CD4-positive, alpha-beta T cell (primary cell): Measurements from ENCODE around the gene CENPQ. TPM values are rescaled to one million over a fixed set of nuclear protein-coding genes. Genes with fewer than 3 reads are reported as not detected.

Experiments used
- ATAC-seq: fragments of 200-7000 bp; cut with Tn5 transposase; one replicate; pipeline ENCODE4 v1.10.0; 2022; ENCODE audit warnings: mild to moderate bottlenecking; ENCODE audit not compliant: poor library complexity
- CTCF ChIA-PET: fragments of 350-600 bp; sonication (Branson Sonifier 250); formaldehyde crosslinking; loops from one replicate; lab custom pipeline; 2021; ENCODE audit warnings: antibody characterized with exemption, inconsistent platforms; lab: Charles Lee
- POLR2A ChIA-PET: fragments of 350-600 bp; sonication (Branson Sonifier 250); formaldehyde crosslinking; loops from one replicate; lab custom pipeline; 2021; ENCODE audit warnings: antibody characterized with exemption, inconsistent platforms; lab: Charles Lee
- DNase-seq, 14 experiments: peaks; one replicate each; pipeline ENCODE4 v3.0.0-alpha.2; 2013 to 2020; ENCODE audit warnings: mixed read lengths in 2 of 14
- H3K27ac ChIP-seq, 2 donors: one replicate each; pipeline versions ENCODE4 v1.5.1 to v1.7.0; 2013; ENCODE audit warnings: low read length in 2 of 2, low read depth in 1 of 2, mild to moderate bottlenecking in 1 of 2
- H3K27me3 ChIP-seq, 2 experiments: 1 replicate in 1 of 2; 2 replicates in 1 of 2; pipeline versions ENCODE4 v1.6.1 to v1.7.0; 2013; ENCODE audit warnings: low read length in 2 of 2, control low read depth in 1 of 2, mild to moderate bottlenecking in 1 of 2, moderate library complexity in 1 of 2; ENCODE audit not compliant: insufficient read depth in 2 of 2, control insufficient read depth in 1 of 2
- H3K36me3 ChIP-seq: one replicate; pipeline ENCODE4 v1.6.1; 2013; ENCODE audit warnings: low read length, control low read depth; ENCODE audit not compliant: insufficient read depth
- H3K4me1 ChIP-seq: one replicate; pipeline ENCODE4 v1.6.1; 2013; ENCODE audit warnings: low read length, control low read depth; ENCODE audit not compliant: insufficient read depth
- H3K4me3 ChIP-seq: one replicate; pipeline ENCODE4 v1.5.1; 2013; ENCODE audit warnings: mild to moderate bottlenecking, low read length, moderate library complexity
- H3K9me3 ChIP-seq, 2 experiments: 1 replicate in 1 of 2; 2 replicates in 1 of 2; pipeline versions ENCODE4 v1.6.1 to v1.7.0; 2013; ENCODE audit warnings: low read length in 2 of 2, mild to moderate bottlenecking in 2 of 2, control low read depth in 1 of 2, moderate library complexity in 1 of 2; ENCODE audit not compliant: control insufficient read depth in 1 of 2, insufficient read depth in 1 of 2
- H3K27ac Mint-ChIP-seq: one replicate; pipeline ENCODE4 v1.8.0; 2020; ENCODE audit warnings: mixed read lengths
- H3K27me3 Mint-ChIP-seq: one replicate; pipeline ENCODE4 v1.8.0; 2021; ENCODE audit warnings: mixed read lengths
- H3K36me3 Mint-ChIP-seq: one replicate; pipeline ENCODE4 v1.8.0; 2021; ENCODE audit warnings: low read depth, mixed read lengths
- H3K4me1 Mint-ChIP-seq: one replicate; pipeline ENCODE4 v1.8.0; 2021; ENCODE audit warnings: low read depth, mixed read lengths
- H3K4me3 Mint-ChIP-seq: one replicate; pipeline ENCODE4 v1.8.0; 2020; ENCODE audit warnings: mild to moderate bottlenecking, mixed read lengths
- H3K9me3 Mint-ChIP-seq: one replicate; pipeline ENCODE4 v1.8.0; 2020; ENCODE audit warnings: mixed read lengths
- CTCF ChIP-seq: fragments of 200-600 bp; IDR thresholded peaks from one replicate; pipeline ENCODE4 v1.8.0; 2022; ENCODE audit warnings: antibody characterized with exemption, mild to moderate bottlenecking
- intact Hi-C, 2 experiments: fragments of 100-400 bp; cut with DNase I in 1 of 2; cut with micrococcal nuclease in 1 of 2; formaldehyde crosslinking; loops; one replicate each; pipeline versions ENCODE4 v1.15.1 to v1.9.0; 2023 to 2025; cut with DNase I, micrococcal nuclease
- total RNA-seq, 174 experiments: library from RNA in 2 of 174; stranded (reverse) in 2 of 174; gene quantifications; one replicate each; pipeline ENCODE4 v1.2.3 and lab custom pipeline; 2021 to 2026

Gene CENPQ
- total RNA-seq, 2 experiments from 2014 or later, result 0.14 to 0.30 TPM

GRCh38 chr6:49423817-49424216 is 39.4 kb upstream of the CENPQ start:
- Mint-ChIP-seq H3K4me1 (no peaks in the 10 kb centered on the region), H3K9me3 (no peaks in the 10 kb centered on the region), H3K27me3 (no peaks in the 10 kb centered on the region), H3K4me3 (no peak overlapping the region), H3K36me3 (peaks cover 8% of the 10 kb centered on the region), H3K27ac (no peak overlapping the region)
- intact Hi-C loops, result no loop called here
- no peaks in the 10 kb centered on the region for H3K27me3 ChIP-seq
- no peak for TF ChIP-seq CTCF
- CTCF ChIA-PET, result no interaction called here
- POLR2A ChIA-PET, result no interaction called here
- H3K9me3 ChIP-seq, result no peaks in the 10 kb centered on the region
- ATAC-seq (no peak), DNase-seq (no peak)
- no peak overlapping the region for H3K27ac ChIP-seq
- H3K4me3 ChIP-seq, result no peak overlapping the region
- no peaks in the 10 kb centered on the region for H3K4me1 ChIP-seq
- no peaks in the 10 kb centered on the region for H3K36me3 ChIP-seq

DNA sequence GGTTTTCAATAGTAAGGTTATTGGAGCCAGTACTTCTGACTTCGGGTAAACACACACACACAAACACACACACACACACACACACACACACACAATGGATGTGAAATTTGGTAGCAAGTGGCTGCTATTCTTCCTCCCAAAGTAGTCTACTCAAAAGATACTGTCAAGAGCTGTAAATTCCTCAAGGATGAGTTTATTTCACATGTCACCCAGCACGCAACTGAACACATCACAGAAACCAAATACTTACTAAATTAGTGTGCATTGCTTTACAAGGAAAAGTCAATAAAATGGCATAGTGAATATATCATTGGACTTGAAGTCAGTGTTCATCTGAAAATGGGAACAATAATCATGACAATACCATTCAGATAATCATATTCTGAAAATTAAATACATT is 33.0 kb upstream of the CENPQ start:
- intact Hi-C loops, result no loop called here
- no peak overlapping the region for H3K4me3 Mint-ChIP-seq
- ChIA-PET CTCF (no interaction called here), POLR2A (no interaction called here)
- no peaks in the 10 kb centered on the region for H3K9me3 Mint-ChIP-seq
- H3K36me3 Mint-ChIP-seq, result peaks cover 65% of the 10 kb centered on the region
- no peaks in the 10 kb centered on the region for H3K4me1 ChIP-seq
- H3K27me3 Mint-ChIP-seq, result no peaks in the 10 kb centered on the region
- ATAC-seq (no peak), DNase-seq (no peak)
- no peaks in the 10 kb centered on the region for H3K9me3 ChIP-seq
- H3K4me3 ChIP-seq, result no peak overlapping the region
- TF ChIP-seq CTCF, result no peak
- H3K27ac Mint-ChIP-seq, result no peak overlapping the region
- no peaks in the 10 kb centered on the region for H3K4me1 Mint-ChIP-seq
- no peaks in the 10 kb centered on the region for H3K27me3 ChIP-seq
- peaks cover 23% of the 10 kb centered on the region for H3K36me3 ChIP-seq
- no peak overlapping the region for H3K27ac ChIP-seq

DNA sequence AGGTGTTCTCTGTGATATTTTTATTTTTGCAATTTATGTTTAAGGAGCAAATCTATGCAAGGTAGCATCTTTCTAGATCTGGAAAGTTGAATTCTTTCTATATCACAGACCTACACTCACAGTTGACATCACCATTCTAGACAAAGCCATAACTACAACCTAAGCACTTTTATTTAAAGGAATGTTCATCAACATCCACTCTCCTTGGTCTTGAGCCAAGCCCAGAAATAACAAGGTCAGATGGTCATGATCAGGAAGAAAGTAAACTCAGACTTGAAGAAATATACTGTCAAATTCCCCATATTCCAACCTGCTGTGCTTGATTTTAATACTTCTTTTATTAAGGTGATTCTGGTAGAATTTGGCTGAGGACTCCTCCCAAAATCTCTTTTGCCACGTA is 32.3 kb upstream of the CENPQ start:
- ATAC-seq (no peak), DNase-seq (no peak)
- Histone ChIP-seq H3K27me3 (no peaks in the 10 kb centered on the region), H3K4me1 (no peaks in the 10 kb centered on the region), H3K27ac (no peak overlapping the region), H3K4me3 (no peak overlapping the region), H3K9me3 (no peaks in the 10 kb centered on the region), H3K36me3 (peaks cover 27% of the 10 kb centered on the region)
- intact Hi-C loops, result no loop called here
- Mint-ChIP-seq H3K27ac (no peak overlapping the region), H3K36me3 (peaks cover 72% of the 10 kb centered on the region), H3K4me3 (no peak overlapping the region), H3K4me1 (no peaks in the 10 kb centered on the region), H3K27me3 (no peaks in the 10 kb centered on the region), H3K9me3 (no peaks in the 10 kb centered on the region)
- POLR2A ChIA-PET, result no interaction called here
- CTCF ChIA-PET, result no interaction called here
- no peak for TF ChIP-seq CTCF
